AG08395 (cell line): ENCODE measurements around the gene KAT6B.
A peak's percentile ranks its signal among the peaks of the same experiment; 100 is the strongest.
"Not testable (repeated sequence)": the region's sequence is repeated elsewhere in the genome, so short reads cannot be mapped to it uniquely, and the experiment has no call there.

Experiments
- DNase-seq: peaks from one replicate; pipeline ENCODE4 v3.0.0; 2012; ENCODE audit warnings: mixed read lengths, low spot score

The KAT6B gene

DNA sequence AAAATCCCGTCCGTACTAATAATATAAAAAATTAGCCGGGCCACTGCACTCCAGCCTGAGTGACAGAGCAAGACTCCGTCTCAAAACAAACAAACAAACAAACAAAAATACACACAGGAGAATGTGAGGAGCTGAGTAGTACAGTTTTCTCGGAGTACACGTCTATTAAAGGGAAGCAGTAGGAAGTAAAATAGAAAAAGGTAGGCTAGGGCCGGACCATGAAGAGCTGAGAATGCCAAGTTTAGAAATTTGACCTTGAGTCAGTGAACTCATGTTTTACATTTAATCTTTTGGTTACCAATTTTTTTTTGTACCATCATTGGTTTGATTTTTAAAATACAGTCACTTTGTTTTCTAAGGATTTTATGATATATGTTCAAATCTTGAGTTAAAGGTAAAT lies 64.1 kb downstream of the KAT6B start:
- DNase-seq = no peak

DNA sequence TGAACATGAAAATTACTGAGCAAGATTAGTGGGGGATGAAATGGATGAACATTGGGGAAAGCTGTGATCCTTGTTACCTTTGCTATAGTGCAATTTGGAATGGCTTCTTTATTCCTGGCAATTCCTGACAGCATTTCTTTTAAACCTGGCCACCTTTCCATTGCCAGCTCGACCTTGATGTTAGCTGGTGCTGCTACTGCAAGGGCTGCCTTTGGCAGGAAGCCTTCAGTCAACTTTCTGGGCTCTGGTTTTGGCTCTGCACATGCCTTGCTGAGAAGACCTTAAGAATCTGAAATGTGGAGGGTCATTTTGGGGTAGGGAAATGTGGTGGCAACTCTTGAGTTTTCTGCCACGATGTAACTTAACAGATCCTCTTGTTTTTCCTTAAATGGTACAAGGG lies 64.7 kb downstream of the KAT6B start:
- DNase-seq = no peak

DNA sequence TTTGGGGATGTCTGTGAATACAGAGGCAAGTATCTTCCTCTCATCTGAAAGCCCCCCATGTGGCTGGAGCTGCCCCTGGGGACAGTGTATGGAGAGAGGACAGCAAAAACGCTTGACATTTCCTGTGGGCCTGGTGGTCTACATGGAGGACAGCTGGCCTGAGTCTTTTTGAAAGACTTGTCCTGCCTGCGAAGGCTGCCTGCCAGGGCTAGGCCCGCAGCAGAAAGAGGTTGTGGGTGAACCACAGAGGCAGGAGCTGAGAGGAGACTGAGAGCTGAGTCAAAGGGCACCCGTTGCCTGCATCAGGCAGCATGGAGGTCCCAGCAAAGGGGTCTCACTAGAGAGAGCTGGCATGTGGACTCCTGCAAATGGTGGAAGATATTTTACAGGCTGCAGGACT lies 66.4 kb downstream of the KAT6B start:
- no peak for DNase-seq

DNA sequence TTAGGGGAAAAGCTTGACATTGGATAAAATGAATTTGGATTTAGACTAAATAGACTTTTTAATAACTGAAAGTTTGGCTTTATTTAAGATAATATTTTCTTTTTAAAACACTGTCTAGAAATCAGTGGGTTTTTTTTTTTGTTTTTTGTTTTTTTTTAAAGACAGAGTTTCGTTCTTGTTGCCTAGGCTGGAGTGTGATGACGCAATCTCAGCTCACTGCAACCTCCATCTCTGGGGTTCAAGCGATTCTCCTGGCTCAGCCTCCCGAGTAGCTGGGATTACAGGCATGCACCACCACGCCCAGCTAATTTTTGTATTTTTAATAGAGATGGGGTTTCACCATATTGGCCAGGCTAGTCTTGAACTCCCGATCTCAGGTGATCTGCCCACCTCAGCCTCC lies 66.9 kb downstream of the KAT6B start:
- DNase-seq = not testable (repeated sequence)

DNA sequence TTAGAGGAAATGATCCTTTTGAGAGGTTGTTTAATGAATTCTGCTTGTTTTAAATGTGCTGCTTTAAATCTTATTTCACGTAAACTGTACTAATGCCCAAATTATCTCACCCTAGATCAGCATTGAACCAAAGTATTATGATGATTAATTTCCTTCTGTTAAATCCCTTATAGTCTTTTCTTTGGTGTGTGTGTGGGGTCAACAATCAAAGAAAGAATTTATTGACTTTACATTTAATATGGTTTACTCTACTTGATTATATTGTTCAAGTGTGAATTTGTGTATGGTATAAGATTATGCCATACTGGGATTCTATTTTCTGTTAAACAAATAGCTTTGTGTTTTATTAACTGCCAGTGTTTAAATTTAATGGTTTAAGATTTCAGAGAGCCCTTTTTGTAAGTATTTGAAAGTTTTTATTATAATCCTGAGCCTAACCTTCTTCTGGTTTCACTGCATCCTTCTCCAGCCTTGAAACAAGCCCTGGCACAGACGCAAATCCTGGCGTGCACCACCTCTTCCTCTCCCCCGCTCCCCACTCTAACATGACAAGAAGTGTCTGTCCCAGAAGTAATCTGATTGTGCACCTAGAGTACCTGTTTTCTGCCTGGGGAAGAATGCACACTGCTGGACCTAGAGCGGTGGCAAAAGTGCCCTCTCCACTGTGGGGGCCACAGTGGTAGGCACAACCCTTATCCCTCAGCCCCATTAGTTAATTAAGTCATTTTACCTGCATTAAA lies 70.6 kb downstream of the KAT6B start:
- no peak for DNase-seq

DNA sequence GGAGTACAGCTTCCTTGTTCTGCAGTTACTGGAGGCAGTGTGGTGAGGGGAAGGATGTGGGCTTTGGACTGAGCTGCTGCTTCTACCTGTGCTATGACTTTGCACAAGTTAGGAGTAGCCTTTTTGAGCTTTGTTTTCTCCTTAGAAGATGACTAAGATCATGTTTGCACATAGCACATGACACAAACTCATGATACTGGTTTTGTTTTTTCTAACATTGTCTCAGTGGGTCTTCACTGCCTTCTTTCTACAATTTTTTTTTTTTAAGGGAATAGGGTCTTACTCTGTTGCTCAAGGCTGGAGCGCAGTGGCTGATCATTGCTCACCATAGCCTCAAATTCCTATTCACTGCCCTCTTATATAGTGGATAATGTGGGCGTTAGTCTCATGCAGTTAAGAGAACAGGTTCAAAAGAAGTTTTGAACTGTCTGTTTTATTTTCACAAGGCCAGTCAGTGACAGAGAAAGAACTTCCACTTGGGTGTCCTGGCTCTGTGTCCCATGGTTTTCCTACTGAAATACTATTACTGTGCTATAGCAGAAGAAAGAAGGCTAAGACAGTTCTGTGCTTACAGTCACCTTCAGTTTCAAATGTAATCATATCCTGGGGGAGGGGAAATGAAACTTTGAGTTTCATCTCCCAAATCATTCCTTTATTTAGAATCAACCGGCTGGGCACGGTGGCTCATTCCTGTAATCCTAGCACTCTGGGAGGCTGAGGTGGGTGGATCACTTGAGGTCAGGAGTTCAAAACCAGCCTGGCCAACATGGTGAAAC lies 72.0 kb downstream of the KAT6B start:
- no peak for DNase-seq

DNA sequence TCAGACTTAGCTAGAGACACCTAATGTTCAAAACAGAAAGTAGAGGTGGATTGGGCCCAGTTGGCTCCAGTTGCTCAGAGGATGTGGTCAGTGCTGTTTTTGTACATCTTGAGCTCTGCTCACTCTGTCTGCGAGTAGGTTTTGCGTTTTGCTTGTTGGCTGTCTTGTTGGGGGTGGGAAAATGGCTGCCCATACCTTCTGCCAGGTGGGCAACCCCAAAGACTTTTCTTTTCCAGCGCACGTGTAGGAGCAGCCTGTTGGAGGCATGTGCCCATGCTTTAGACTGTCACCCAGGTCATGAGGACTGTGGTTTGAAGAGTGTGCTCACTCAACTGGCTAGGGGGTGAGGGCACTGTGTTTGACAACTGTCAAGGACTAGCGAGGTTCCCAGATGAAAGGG lies 73.9 kb downstream of the KAT6B start:
- DNase-seq = no peak

DNA sequence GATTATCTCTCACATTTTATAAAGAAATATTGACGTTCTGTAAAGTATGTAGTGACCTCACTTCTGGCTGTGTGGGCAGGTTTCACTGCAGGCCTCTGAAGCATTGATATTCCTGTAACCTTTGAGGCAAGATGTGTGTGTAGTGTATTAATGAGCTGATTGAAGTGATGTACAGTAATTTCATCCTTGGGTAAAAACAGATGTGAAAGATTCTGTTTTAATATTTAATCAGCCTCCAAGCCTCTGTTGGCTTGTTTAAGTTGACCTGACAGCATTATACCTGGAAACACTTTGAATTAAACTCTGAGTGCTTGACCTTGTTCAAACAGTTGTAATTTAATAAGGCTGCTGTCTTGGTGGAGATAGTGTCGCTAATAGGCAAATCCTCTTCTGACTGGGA lies 74.9 kb downstream of the KAT6B start:
- no peak for DNase-seq

DNA sequence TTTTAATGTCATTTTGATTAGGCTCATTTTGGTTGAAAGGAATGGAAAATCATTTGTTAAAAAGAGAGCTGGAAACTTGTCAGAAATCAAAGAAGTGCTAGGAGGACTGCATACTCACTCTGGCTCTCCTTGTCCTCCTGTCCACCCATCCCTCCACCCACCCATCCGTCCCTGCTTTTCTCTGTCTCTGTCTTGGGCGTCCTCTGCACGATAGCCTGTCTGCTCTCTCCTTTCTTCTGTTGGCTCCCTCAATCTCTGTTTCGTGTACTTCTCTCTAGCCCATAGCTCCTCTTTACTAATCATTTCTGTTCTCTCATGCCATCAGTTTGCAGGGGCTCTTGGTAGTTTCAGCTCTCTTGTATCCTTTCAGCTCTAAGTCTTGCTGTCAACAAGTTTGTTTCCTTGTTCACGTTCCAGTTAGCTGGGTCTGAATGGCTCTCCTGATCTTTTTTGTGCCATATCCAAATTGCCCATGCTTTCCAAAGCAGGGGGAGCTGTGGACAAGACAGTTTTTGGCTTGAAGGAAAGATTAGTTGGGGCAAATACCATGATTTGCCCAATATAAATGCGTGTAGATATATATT lies 75.6 kb downstream of the KAT6B start:
- DNase-seq = no peak

DNA sequence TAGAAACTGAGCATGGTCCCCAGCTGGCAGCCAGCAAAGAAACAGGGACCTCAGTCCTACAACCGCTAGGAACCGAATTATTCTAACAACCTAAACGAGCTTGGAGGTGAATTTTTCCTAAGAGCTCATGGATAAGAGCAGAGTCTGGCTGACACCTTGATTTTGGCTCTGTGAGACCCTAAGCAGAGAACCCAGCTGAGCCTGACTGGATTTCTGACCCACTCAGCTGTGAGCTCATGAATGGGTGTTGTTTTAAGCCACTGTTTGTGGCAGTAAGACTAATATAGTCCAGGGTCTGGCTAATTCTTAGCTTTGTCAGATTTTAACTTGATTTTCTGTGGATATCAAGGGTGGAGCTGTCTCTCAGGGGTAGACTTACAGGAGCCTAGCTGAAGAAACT lies 77.1 kb downstream of the KAT6B start:
- no peak for DNase-seq

DNA sequence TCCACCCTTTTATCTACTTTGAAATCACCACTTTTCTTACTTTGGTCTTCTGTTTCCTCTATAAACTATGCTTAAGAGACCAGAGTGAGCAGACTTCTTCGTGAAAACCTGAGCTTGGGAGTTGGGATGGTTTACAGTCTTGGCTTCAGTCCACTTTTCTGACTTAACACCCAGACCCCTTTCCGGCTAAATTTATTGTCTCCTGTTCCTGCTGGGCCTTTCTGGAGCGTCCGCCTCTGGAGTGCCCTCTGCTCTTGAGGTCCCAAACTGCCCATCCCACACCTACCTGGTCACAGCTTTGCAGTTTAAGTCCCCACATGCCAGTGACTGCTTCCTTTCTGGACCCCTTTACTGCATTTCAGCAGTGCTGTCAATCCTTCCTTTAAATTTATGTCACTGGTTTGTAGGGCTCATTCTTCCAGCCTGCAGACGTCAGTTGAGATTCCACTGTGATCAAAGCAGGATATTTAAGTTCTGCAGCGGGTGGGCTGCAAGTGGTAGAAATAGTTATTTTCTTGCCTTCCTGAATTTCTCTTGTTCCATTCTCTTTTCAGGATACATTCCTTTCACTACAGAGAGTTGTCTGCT lies 80.3 kb downstream of the KAT6B start:
- DNase-seq = no peak

DNA sequence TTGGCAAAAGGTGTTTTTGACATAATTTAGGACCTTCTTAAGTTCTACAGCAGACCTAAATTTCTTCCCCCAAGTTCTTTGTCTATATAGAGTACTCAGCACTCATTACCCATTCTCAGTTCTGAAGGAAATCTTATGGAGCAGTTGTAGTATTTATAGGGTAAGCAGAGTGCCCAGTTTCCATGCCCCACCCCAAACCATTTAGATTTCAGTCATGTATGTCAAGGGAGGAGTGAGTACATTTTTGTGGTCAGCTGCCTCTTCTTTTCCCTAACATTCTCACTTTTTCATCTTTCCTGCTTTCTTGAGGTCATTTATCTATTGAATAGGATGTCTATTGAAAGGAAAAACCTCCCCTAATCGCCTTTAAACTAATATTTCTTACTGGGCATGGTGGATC lies 83.3 kb downstream of the KAT6B start:
- DNase-seq = peak; percentile 34

DNA sequence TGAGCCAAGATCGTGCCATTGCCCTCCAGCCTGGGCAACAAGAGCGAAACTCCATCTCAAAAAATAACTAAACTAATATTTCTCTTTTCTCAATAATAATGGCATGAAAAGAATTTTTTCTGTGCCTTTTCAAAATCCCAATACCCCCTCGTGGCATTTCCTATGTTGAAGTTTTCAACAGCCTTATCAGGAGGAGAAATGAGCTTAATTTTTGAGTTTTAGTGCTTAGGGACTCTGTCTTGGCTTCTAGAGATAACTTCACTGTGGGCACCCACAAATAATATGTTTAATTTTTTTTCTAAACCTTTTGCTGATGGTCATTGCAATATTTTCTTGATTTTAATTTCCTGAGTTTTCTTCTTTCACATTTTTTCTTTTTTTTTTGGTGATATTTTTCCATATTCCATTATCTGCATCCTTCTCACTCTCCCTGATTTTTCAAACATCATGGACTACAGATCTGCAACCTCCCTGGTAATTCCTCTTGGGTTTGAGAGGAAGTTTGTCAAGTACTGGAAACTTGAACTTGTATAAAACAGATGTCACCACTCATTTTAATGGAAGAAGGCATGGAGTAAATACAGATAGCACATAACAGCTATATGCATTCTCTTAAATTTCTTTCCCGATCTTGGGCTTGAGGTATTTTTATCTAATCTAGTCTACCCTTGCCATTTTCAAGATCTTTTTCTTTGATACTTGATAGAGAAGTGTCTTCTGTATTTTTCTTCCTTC lies 84.0 kb downstream of the KAT6B start:
- no peak for DNase-seq

DNA sequence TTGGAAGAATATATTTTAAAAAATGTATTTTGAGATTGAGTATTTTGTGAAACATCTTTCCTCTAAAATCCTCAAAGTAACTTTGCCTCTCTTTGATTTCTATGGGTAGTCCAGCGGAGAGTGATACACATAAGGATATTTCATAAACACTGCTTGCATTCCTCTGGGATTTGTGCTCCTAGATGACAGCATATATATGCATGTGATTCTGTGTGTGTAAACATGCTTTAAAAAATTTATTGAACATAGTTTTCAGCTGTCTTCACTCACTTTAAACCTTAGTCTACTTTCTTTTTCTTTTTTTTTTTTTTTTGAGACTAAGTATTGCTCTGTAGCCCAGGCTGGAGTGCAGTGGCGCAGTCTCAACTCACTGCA lies 84.6 kb downstream of the KAT6B start:
- no peak for DNase-seq

DNA sequence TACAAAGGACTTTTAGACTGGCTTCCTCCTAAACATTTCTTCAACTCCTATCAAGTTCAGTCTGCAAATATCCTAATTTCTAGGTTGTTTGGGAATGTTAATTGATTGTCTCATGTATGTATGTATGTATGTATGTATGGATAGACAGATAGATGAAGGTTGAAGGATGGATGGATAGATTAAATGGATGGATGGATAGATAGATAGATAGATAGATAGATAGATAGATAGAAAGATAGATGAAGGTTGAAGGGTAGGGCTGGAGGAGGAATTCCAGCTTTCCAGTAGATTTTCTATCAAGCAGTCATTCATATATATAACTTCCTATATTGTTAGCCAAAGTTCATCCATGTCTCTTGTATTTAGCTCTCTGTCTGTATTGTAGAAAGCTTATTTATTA lies 85.8 kb downstream of the KAT6B start:
- no peak for DNase-seq

DNA sequence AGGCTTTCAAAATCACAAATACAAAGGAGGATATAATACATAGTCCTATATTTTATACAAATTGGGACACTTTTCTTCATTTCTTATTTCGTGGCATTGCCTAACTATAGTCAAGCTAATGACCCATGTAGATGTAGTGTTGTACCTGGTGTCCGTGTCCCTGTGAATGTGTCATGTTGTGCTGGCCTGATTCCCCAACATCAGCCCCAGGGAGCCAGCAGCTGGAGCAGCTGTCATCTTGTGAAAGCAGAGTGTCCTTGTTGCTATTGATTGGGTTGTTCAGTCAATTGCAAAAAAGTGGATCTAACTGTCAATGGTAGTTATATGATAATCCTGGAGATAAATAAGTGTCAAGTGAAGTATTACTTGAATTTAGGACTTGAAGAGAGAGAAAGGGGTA lies 86.3 kb downstream of the KAT6B start:
- no peak for DNase-seq

DNA sequence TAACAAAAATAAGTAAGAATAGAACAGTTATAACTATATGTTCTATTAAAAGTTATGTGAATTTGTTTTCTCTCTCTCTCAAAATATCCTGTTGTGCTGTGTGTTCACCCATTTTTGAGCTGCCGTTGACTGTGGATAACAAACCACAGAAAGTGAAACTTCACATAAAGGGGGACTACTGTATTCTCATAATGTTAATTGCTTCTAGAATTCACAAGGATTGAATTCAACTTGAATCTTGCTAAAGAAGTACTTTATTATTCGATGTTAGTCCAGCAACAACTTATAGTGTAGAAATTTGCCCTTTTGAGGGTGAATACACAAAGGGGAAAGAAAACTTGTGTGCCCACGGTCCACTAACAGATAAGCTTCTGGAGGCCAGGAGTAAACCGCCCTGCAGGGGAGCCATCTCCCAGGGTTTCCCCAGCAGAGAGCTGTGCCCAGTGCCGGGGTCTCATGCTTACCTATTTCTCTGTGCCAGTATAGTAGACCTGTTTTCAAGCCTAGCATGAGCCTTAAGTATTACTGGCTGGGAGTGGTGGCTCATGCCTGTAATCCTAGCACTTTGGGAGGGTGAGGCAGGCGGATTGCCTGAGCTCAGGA lies 87.1 kb downstream of the KAT6B start:
- no peak for DNase-seq

DNA sequence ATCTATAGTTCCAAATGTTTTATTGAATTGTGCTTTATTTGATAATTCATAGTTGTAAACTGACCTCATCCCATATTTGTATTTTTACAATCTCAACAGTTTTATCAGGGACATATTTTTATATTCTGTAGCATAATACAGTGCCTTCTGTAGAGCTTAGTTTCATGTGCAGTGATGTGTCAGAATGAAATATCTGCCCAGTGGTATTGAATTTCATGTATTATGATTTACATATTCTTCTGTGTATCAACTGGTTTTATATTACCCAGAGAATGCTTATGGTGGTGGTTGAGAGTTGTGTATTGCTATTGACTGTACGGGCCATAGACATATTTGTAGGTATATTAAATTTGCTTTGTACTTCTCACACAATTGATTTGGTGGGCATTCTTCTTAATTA lies 89.9 kb downstream of the KAT6B start:
- DNase-seq = no peak

DNA sequence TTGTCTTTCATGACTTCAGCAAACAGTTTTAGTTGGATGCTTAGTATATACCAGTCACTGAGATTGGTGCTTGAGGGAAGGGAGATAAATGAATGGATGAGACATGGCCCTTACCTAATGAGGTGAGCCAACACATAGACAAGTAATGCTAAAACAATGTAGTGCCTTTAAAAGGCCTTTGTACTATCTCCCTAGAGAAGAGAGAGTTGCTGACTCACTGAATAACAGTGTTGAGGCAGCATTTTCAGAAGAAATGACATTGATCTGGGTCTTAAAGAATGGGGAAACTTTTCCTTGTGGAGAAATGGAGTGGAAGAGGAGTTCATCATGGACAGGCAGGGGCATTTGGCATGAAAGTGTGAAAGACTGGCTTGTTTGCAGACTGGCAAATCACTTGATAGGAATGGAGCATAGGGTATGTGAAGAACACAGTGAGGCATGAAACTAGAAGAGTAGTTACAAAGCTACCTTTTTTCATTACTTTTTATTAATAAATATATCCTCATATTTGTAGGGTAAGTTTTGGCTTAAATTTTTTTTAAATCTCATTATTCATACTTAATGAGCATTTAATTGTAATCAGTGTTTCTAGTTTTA lies 91.2 kb downstream of the KAT6B start:
- DNase-seq = peak; percentile 53

DNA sequence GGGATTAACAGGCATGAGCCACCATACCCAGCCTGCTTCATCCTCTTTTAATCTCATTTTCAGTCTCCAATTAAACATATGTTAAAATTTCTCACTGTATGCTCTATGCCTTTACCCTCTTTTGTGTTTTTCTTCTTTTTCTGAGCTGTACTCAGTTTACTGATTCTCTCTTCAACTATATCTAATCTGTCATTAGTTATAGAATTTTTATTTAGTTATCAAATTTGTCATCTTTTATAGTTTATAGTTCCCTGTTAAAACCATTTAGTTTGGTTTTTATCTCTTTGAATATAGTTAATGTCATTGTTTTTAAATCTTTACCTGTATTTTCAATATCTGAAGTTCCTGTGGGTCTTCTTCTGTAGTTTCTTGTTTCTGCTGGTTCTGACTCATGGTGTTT lies 93.3 kb downstream of the KAT6B start:
- no peak for DNase-seq

DNA sequence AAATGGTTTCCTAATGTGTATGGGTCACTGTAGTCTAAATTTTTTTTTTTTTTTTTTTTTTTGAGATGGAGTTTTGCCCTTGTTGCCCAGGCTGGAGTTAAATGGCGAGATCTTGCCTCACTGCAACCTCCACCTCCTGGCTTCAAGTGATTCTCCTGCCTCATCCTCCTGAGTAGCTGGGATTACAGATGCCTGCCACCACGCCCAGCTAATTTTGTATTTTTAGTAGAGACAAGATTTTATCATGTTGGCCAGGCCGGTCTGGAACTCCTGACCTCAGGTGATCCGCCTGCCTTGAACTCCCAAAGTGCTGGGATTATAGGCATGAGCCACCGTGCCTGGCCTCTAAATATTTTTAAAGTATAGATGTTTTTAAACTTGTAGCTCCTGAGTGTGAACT lies 94.7 kb downstream of the KAT6B start:
- DNase-seq = not testable (repeated sequence)

DNA sequence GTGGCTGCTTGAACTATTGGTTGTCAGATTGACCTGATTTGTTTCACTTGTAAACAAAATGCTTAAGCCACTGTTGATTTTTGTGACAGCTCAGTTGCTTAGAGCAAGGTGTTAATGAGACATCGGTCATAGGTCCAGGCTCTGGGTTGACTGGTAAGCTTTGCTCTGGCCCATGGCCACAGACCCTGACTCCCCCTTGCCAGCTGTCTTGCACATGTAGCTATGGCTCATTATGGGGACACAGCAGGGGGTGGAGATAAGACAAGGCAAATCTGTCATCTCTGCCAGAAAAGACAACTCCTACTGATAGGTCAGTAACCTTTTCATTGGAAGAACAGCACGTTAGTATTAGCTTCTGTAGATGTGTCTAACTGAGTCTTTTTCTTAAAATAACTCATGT lies 95.3 kb downstream of the KAT6B start:
- no peak for DNase-seq
